ENCODE results near the gene GAP43. TPM values are rescaled to one million over a fixed set of nuclear protein-coding genes. Genes with fewer than 3 reads are reported as not detected.

GAP43 gene
- total and polyA plus RNA-seq, 2 of the 13 experiments (the other 11 are each of a cell fraction or from before 2014, with no cell fraction given): not detected

DNA sequence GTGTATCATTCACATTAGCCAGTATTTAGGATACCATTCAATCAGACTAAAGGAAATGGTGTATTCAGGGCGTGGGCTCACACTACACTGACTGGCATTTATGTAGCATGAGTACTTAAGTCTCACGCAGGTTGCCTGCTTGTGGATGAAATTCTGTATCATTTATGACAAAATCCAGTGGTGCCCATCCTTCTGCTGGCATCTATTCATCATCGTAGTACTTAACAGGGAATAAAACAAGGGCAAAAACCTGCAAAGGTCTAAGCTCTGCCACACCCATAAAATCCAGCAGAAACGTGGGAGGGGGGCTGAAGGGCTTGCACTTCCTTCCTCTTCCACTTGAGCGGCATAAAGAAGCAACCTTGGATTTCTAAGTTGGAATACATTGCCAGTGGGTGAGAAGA is 2.7 kb downstream of the GAP43 start:
- no peak for TF ChIP-seq ZFAT (CRISPR knock-in tag; conservative IDR thresholded peaks at IDR 0.05)
- no peak for TF ChIP-seq ZSCAN22 (CRISPR knock-in tag; IDR thresholded peaks at IDR 0.05)
- TF ChIP-seq, protein P1, sequence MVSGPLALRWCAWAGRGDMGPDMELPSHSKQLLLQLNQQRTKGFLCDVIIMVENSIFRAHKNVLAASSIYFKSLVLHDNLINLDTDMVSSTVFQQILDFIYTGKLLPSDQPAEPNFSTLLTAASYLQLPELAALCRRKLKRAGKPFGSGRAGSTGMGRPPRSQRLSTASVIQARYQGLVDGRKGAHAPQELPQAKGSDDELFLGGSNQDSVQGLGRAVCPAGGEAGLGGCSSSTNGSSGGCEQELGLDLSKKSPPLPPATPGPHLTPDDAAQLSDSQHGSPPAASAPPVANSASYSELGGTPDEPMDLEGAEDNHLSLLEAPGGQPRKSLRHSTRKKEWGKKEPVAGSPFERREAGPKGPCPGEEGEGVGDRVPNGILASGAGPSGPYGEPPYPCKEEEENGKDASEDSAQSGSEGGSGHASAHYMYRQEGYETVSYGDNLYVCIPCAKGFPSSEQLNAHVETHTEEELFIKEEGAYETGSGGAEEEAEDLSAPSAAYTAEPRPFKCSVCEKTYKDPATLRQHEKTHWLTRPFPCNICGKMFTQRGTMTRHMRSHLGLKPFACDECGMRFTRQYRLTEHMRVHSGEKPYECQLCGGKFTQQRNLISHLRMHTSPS (CRISPR knock-in tag; IDR thresholded peaks at IDR 0.05; ENCODE audit: low read depth): no peak
- TF ChIP-seq ZNF891 (CRISPR knock-in tag; IDR thresholded peaks at IDR 0.05): no peak
- H4K20me1 ChIP-seq (ENCODE audit: insufficient read depth, low read length): no peaks in the 10 kb centered on the region
- no TSS peak for BruUV-seq (replicated peaks)
- DNase-seq (ENCODE audit: low spot score) (no peak), FAIRE-seq (no peak), ATAC-seq (no peak)
- H2AFZ ChIP-seq (ENCODE audit: low read length): no peak overlapping the region
- H3K4me1 ChIP-seq (ENCODE audit: insufficient read depth, low read length): no peaks in the 10 kb centered on the region
- H3K36me3 ChIP-seq (replicated peaks in 1 of 2; ENCODE audit: control insufficient read depth in 1 of 2, insufficient read depth in 2 of 2, low read length in 2 of 2): no peaks in the 10 kb centered on the region
- H3K4me3 ChIP-seq (replicated peaks in 1 of 3; ENCODE audit: insufficient read depth in 1 of 3, low read depth in 2 of 3, low read length in 3 of 3): no peak overlapping the region
- no peaks in the 10 kb centered on the region for H3K9me3 ChIP-seq (ENCODE audit: low read length)
- H3K27me3 ChIP-seq (ENCODE audit: control insufficient read depth in 1 of 2, insufficient read depth in 2 of 2, low read length in 2 of 2): peaks cover 0 to 19% of the 10 kb centered on the region in 2 experiments; a peak in 2 of 5 replicates
- no peak overlapping the region for H3K9ac ChIP-seq (ENCODE audit: insufficient read depth, low read depth, low read length)
- H3K79me2 ChIP-seq (ENCODE audit: insufficient read depth, low read length): no peaks in the 10 kb centered on the region
- no peak overlapping the region for H3K27ac ChIP-seq (ENCODE audit: extremely low read length, insufficient read depth, low read length)
- CTCF ChIA-PET (ENCODE audit: low intra/inter-chr PET ratio, low total read pairs): no interaction called here
- POLR2A ChIA-PET: no interaction called here
- H3K4me2 ChIP-seq (ENCODE audit: low read depth, low read length): no peak overlapping the region
- intact Hi-C loops (cut with micrococcal nuclease; ENCODE audit: unreplicated experiment): no loop called here
- in situ Hi-C loops (cut with HindIII; ENCODE audit: extremely low pct_ligation_motif_present, low pct_unique_long_range_greater_than_20kb): no loop called here
- WGBS (ENCODE audit: low lambda C conversion rate): 9% methylated on average over 5 of the region's 5 CpGs

- Histone ChIP-seq H3K4me1 (ENCODE audit: insufficient read depth, low read length) (no peaks in the 10 kb centered on the region), H3K36me3 (replicated peaks in 1 of 2; ENCODE audit: control insufficient read depth in 1 of 2, insufficient read depth in 2 of 2, low read length in 2 of 2) (no peaks in the 10 kb centered on the region), H4K20me1 (ENCODE audit: insufficient read depth, low read length) (no peaks in the 10 kb centered on the region), H3K27me3 (ENCODE audit: control insufficient read depth in 1 of 2, insufficient read depth in 2 of 2, low read length in 2 of 2) (peaks cover 0 to 19% of the 10 kb centered on the region in 2 experiments; a peak in 2 of 5 replicates), H3K4me2 (ENCODE audit: low read depth, low read length) (no peak overlapping the region), H3K79me2 (ENCODE audit: insufficient read depth, low read length) (no peaks in the 10 kb centered on the region), H3K9me3 (ENCODE audit: low read length) (no peaks in the 10 kb centered on the region), H2AFZ (ENCODE audit: low read length) (no peak overlapping the region), H3K9ac (ENCODE audit: insufficient read depth, low read depth, low read length) (no peak overlapping the region), H3K4me3 (replicated peaks in 1 of 3; ENCODE audit: insufficient read depth in 1 of 3, low read depth in 2 of 3, low read length in 3 of 3) (no peak overlapping the region), H3K27ac (ENCODE audit: extremely low read length, insufficient read depth, low read length) (no peak overlapping the region)
- POLR2A ChIA-PET: no interaction called here
- no peak for ATAC-seq
- no peak for FAIRE-seq
- no TSS peak for BruUV-seq (replicated peaks)
- DNase-seq (ENCODE audit: low spot score): no peak
- in situ Hi-C loops (cut with HindIII; ENCODE audit: extremely low pct_ligation_motif_present, low pct_unique_long_range_greater_than_20kb): no loop called here
- intact Hi-C loops (cut with micrococcal nuclease; ENCODE audit: unreplicated experiment): no loop called here
- WGBS (ENCODE audit: low lambda C conversion rate): 8% methylated on average over 3 of the region's 3 CpGs
- CTCF ChIA-PET (ENCODE audit: low intra/inter-chr PET ratio, low total read pairs): no interaction called here
- no peak for TF ChIP-seq CREB1 (IDR thresholded peaks at IDR 0.05)
- TF ChIP-seq CREB1 (CRISPR knock-in tag; IDR thresholded peaks at IDR 0.05): no peak
- TF ChIP-seq ZC3H13 (CRISPR knock-in tag; IDR thresholded peaks at IDR 0.05): no peak
- no peak for TF ChIP-seq ISL2 (CRISPR knock-in tag; IDR thresholded peaks at IDR 0.05)
- no peak for TF ChIP-seq HINFP (CRISPR knock-in tag; IDR thresholded peaks at IDR 0.05; ENCODE audit: low read depth)
- TF ChIP-seq, protein P2, sequence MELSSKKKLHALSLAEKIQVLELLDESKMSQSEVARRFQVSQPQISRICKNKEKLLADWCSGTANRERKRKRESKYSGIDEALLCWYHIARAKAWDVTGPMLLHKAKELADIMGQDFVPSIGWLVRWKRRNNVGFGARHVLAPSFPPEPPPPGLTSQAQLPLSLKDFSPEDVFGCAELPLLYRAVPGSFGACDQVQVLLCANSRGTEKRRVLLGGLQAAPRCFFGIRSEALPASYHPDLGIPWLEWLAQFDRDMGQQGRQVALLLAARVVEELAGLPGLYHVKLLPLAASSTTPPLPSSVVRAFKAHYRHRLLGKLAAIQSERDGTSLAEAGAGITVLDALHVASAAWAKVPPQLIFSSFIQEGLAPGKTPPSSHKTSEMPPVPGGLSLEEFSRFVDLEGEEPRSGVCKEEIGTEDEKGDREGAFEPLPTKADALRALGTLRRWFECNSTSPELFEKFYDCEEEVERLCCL (CRISPR knock-in tag; IDR thresholded peaks at IDR 0.05; ENCODE audit: borderline replicate concordance): no peak
- no peak for TF ChIP-seq CEBPB (IDR thresholded peaks at IDR 0.05; ENCODE audit: borderline replicate concordance, low read depth, low read length)
- TF ChIP-seq, protein P3, sequence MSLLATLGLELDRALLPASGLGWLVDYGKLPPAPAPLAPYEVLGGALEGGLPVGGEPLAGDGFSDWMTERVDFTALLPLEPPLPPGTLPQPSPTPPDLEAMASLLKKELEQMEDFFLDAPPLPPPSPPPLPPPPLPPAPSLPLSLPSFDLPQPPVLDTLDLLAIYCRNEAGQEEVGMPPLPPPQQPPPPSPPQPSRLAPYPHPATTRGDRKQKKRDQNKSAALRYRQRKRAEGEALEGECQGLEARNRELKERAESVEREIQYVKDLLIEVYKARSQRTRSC (CRISPR knock-in tag; IDR thresholded peaks at IDR 0.05; ENCODE audit: low read depth): no peak
- TF ChIP-seq ZNF781 (CRISPR knock-in tag; IDR thresholded peaks at IDR 0.05; ENCODE audit: borderline replicate concordance, not compliant biosample characterization): no peak
- TF ChIP-seq ZNF792 (CRISPR knock-in tag; IDR thresholded peaks at IDR 0.05): no peak
- no peak for TF ChIP-seq TGIF2 (CRISPR knock-in tag; IDR thresholded peaks at IDR 0.05)
Measured at GRCh38 chr3:115626721-115627120, 3.4 kb downstream of the GAP43 start.
